ENCODE measurements around the gene IER2. TPM values are rescaled to one million over a fixed set of nuclear protein-coding genes. Genes with fewer than 3 reads are reported as not detected.
A peak's percentile ranks its signal among the peaks of the same experiment; 100 is the strongest.

IER2 gene
- total and polyA plus RNA-seq, 9 of the 15 experiments (the other 6 are each of a cell fraction or from before 2014, with no cell fraction given) = 4.5 to 205 (median 23.7) TPM

- no peak for TF ChIP-seq ZNF408 (CRISPR knock-in tag; IDR thresholded peaks at IDR 0.05; ENCODE audit: low read depth)
- peak; percentile 90 for TF ChIP-seq SAP30 (IDR thresholded peaks at IDR 0.05; ENCODE audit: borderline replicate concordance, insufficient read depth, low read depth, low read length, poor library complexity, severe bottlenecking)
- peak; percentile 79 for TF ChIP-seq POLR2G (IDR thresholded peaks at IDR 0.05; ENCODE audit: low read depth, low read length)
- no peak for TF ChIP-seq KLF10 (CRISPR knock-in tag; IDR thresholded peaks at IDR 0.05)
- TF ChIP-seq RHOXF2B (CRISPR knock-in tag; conservative IDR thresholded peaks at IDR 0.05) = no peak
- no peak for TF ChIP-seq ARHGAP35 (IDR thresholded peaks at IDR 0.05; ENCODE audit: partially characterized antibody)
- TF ChIP-seq ZNF174 (CRISPR knock-in tag; IDR thresholded peaks at IDR 0.05) = no peak
- no peak for TF ChIP-seq PTRF (tag; IDR thresholded peaks at IDR 0.05)
- no peak for TF ChIP-seq CBFB (CRISPR knock-in tag; IDR thresholded peaks at IDR 0.05)
- no peak for TF ChIP-seq WHSC1 (IDR thresholded peaks at IDR 0.05; ENCODE audit: low read length)
- TF ChIP-seq XRCC4 (IDR thresholded peaks at IDR 0.05; ENCODE audit: extremely low read depth, insufficient read depth, insufficient read length) = no peak
- TF ChIP-seq HNRNPK (IDR thresholded peaks at IDR 0.05; ENCODE audit: low read depth, low read length, poor library complexity, severe bottlenecking) = no peak
- peak; percentile 51 for TF ChIP-seq PRPF4 (IDR thresholded peaks at IDR 0.05; ENCODE audit: insufficient read depth, low read depth, low read length, poor library complexity, severe bottlenecking)
- no peak for TF ChIP-seq SRSF9 (IDR thresholded peaks at IDR 0.05; ENCODE audit: borderline replicate concordance, low read depth, low read length)
- TF ChIP-seq HDAC3 (IDR thresholded peaks at IDR 0.05; ENCODE audit: borderline replicate concordance, partially characterized antibody) = no peak
- no peak for TF ChIP-seq RBM25 (IDR thresholded peaks at IDR 0.05; ENCODE audit: low read depth, low read length, severe bottlenecking)
- TF ChIP-seq TCF3 (CRISPR knock-in tag; IDR thresholded peaks at IDR 0.05) = peak; percentile 18; the same call in 1 of the 2 replicates
- peak in 1 of 2 experiments; percentile 1; a peak in 1 of 4 replicates for TF ChIP-seq KDM4B (IDR thresholded peaks at IDR 0.05; ENCODE audit: borderline replicate concordance in 2 of 2, low read depth in 1 of 2)
- TF ChIP-seq MAFF (IDR thresholded peaks at IDR 0.05; ENCODE audit: low read length) = no peak
- TF ChIP-seq ZBTB8A (IDR thresholded peaks at IDR 0.05; ENCODE audit: partially characterized antibody) = no peak
- peak; percentile 90 for TF ChIP-seq KLF1 (tag; IDR thresholded peaks at IDR 0.05)
- TF ChIP-seq ZNF77 (CRISPR knock-in tag; IDR thresholded peaks at IDR 0.05) = no peak
- no peak for TF ChIP-seq CCAR2 (IDR thresholded peaks at IDR 0.05; ENCODE audit: low read depth, low read length)
- TF ChIP-seq ZNF134 (CRISPR knock-in tag; conservative IDR thresholded peaks at IDR 0.05) = no peak
- no peak for TF ChIP-seq HNRNPUL1 (IDR thresholded peaks at IDR 0.05; ENCODE audit: low read length)
- peak; percentile 21; the same call in 1 of the 2 replicates for TF ChIP-seq ZNF609 (CRISPR knock-in tag; IDR thresholded peaks at IDR 0.05; ENCODE audit: borderline replicate concordance)
Observed at GRCh38 chr19:13151605-13152355, 1.6 kb downstream of the IER2 start (continued).
